Activated CD8-positive, alpha-beta memory T cell treated with anti-CD3 and anti-CD28 coated beads, Interleukin-2, amount 50 U/mL, for 1 hour (primary cell): Measurements from ENCODE around the gene ODC1.

Source experiments
- DNase-seq: peaks from one replicate; pipeline ENCODE4 v3.0.0-alpha.2; 2020; ENCODE audit errors: extremely low read depth

Gene ODC1

DNA sequence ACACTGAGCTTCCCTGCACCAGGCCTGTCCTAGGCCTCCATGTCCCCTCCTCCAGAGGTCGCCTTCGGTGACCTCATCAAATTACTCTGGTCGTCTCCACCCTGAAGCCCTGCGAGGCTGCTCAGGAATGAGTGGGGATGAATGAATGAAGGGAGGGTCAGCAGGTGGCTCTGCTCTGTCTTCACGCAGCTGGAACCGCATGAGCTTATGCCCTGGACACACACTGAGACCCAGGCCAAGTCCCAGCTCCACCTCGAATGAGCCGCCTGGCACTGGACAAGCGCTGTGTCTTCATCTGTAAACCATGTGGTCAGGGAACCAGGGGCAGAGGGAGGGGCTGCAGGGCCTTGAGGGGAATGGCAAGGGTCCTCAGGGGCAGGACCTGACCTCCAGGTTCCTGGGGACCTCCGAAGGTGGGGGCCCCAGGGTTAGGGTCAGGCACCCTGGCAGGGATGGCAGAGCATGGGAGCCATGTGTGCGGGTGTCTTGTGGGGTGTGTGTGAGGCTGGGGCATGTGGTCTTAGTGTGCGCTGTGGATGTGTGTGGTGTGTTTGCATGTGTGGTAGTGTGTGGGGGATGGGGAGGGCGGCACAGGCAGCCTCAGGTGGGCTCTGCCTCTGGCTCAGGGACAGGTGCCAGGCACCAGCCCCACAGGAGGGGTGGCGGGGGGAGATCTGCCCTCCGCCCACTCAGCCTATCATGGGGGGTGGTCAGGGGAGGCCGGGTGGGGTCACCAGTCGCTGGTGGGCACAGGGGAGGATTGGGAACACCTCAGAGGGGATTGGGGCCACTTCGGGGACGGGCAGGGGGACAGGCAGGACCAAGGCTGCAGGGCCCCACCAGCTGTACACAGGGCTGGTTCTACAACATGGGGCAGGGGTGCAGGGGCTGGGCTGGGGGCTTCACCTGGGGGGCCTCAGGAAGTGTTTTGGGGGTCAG is 13.9 kb downstream of the ODC1 start:
- no peak for DNase-seq

DNA sequence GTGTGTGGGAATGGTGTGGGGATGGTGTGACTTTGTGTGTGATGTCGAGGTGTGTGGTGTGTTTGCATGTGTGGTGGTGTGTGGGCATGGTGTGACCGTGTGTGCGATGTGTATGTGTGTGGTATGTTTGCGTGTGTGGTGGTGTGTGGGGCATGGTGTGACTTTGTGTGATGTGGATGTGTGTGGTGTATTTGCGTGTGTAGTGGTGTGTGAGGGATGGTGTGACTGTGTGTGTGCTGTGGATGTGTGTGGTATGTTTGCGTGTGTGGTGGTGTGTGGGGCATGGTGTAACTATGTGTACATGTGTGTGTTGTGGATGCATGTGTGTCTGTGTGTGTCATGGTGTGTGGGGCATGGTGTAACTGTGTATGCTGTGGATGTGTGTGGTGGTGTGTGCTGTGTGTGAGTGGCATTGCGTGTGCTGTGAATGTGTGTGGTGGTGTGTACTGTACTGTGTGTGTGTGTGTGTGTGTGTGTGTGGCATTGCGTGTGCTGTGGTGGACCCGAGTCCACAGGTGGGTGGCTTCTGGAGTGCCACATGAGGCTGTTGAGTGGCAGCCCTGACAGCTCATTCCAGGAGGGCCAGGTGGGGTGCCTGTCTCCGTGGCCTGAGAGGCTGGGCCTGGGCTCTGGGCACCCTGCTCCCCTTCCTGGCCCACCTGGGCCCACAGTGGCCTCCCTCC is 14.7 kb downstream of the ODC1 start:
- no peak for DNase-seq

DNA sequence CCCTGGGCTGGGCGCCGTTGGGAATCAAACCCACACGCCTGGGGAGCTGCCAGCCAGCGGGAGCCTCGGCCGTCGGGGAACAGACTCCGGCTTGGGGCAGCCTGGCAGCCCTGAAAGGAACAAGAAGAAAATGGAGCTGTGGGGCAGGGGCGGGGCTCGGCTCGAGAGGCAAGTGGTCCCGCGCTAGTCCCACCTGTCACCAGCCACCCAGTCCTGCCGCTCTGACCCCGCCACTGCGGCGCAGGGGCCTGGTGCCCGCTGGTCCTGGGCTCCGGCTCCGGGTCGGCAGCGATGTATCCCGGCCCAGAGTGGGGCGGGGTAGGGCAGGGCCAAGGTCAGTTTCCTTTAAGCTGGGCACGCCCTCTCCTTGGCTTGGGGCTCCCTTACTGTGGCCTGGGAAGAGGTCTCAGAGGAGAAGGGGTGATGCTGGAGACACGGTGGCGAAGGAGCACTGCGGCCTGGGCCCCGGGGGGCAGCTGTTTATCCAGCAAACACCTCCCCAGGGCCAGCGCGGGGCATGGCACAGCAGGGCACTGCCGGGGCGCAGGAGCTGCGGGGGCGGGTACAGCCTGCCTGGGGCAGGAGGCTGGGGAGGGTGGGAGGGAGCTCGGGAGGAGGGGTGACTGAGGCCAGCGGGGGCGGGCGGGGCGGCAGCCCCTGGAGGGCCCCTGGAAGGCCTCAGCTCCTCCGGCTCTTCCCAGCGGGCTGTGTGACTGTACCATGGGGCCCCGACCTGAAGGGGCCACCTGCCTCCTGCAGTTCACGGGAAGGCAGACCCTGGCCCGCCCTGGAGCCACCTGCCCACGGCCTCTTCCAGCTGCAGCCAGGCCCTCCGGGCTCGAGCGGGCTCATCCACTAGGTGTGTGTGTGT is 15.6 kb downstream of the ODC1 start:
- DNase-seq, result no peak

DNA sequence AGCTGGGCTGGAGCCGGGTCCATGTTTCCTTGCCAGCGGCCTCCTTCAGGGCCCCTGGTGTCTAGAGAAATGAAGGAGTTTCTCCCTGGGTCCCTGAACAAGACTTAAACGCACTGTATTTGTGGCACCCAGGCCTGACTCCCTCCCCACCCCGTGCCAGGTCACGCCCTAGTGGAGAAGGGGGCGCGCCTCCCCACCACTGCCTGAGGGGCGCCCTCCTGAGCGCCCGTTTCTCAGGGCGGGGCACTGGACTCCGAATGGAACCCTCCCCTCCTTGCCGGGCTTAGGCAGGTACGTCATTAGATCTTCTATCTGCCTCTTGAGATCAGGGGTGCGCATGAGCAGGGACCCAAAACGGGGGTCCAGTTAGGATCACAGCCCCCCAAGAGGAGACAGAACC is 16.3 kb downstream of the ODC1 start:
- no peak for DNase-seq

DNA sequence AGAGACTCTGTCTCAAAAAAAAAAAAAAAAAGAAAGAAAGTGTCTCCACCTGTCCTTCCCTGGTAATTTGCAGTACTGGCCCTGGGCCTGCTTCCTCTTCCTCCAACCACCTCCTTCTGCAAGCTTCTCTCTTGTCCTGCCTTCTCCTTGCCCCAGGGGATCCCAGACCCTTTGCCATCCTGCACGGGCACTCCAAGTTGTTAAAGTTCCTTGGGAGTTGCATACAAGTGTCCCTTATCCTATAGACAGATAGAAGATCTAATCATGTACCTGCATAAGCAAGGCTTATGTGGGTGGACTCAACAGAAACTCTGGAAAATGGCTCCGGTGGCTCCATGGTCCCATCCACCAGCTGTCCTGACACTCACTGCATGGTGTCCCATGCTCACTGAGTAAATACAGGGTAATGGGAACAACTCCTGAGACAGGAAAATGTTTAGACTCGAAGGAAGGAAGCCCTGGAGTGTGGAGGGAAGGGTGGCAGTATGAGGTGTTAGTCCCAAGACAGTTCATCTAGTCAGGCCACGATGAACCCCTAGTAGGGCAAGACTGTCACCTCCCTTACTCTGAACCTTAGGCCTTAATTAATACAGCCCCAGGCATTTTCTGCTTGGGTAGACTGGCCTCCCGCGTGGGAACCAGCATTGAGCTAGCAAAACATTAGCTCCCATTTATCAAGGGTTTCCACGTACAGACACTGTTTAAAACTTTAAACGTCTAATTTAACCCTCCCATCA is 17.1 kb downstream of the ODC1 start:
- no peak for DNase-seq

DNA sequence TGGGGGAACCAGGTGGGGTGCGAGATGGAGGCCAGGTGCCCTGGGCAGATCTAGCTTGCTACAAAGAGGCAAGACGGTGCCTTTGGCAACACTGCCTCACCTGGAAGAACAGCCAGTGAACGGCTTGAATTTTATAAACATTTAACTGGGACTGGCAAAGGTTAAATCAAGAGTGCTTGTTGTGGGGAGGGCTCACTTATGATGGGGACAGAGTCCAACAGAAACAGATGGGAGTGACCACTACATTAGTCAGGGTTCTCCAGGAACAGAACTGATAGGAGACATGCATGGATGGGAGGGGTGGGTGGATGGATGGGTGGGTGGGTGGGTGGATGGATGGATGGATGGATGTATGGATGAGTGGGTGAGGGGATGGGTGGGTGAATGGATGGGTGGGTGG is 19.2 kb downstream of the ODC1 start:
- no peak for DNase-seq

DNA sequence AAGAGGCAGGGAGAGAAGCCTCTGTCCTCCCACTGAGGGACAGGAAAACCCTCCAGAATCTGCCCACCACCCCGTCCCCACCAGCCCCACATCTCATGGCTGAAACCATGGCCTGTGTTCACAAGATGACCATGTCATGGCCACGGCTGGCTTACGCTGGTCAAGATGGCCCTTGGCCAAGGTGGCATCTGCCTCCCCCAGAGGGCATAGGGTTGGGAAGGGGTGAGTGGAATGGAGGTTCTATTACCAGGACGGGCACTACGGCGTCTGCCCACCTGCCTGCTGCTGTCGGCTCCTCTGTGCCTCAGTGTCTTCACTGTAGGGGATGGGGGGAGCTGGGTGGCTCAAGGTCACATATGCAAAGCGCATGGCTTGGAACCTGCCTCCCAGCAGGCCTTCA is 19.8 kb downstream of the ODC1 start:
- no peak for DNase-seq

DNA sequence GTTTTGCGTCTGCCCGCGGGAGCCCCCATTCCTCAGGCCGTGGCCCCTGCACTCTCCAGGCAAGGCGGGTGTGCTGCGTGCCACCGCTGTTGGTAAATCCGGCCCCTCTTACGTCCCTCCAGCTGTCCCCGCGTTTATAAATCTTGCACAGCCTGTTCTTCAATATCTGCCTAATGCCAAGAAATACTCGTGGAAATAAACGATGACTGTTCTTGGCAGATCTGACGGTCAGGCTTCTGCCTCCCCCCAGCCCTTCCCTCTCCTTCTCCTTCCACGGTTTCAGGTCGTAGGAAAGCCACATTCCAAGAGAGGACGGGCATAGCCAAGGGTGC is 20.5 kb downstream of the ODC1 start:
- DNase-seq, result no peak

DNA sequence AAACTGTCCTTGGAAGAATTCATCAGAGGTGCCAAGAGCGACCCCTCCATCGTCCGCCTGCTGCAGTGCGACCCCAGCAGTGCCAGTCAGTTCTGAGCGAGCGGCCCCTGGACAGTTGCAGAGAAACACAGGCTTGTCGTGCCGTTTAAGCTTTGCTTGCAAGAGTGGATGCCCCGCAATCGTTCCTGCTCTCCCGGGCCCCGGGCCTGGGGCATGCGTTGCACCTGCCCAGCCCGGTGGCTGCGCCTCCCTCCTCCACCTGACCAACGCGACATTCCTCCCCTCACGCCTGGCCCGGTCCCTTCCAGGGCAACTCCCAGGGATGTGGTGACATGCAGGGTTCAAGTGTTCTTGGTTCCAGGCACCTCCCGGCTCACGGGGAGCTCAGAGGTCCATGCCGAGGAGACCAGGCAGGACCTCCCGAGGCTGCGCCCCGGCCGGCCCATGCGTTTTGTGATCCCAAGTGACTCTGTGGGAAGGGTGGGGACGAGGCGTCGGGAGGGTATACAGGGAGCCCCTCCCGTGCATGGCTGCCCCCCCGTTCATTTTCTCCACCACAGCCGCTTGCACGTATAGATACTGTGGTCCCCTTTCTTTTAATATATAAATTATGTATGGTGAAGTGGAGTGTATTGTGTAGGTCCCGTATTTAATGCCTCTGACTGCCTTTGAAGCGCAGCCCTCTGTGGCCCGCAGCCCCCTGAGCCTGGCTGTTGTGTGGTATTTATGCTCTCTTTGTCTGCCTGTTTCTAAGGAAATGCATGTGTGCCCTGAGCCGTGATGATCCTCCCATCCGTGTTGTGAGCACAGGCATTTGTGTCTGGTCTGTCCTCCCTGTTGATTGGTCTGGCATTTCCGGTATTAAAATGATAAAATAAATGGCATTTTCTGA is 21.2 kb downstream of the ODC1 start:
- no peak for DNase-seq

DNA sequence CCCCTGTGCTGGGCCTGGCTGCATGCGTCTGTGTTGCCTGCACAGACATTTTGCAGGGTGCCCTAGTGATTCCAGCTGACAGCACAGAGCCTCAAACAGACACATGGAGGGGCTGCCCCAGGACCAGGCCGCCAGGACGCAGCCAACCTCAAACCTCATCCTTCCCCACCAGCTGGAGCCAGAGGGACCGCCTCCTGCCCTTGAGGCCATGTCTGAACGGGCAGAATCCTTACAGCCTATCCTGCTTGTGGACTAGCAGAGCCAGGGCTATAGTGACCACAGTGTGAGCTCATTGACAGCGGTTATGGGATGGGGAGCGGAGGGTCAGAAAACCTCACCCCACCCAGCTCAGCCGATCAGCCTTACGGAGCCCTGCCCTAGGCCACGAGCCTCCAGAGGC is 22.4 kb downstream of the ODC1 start:
- DNase-seq, result no peak

DNA sequence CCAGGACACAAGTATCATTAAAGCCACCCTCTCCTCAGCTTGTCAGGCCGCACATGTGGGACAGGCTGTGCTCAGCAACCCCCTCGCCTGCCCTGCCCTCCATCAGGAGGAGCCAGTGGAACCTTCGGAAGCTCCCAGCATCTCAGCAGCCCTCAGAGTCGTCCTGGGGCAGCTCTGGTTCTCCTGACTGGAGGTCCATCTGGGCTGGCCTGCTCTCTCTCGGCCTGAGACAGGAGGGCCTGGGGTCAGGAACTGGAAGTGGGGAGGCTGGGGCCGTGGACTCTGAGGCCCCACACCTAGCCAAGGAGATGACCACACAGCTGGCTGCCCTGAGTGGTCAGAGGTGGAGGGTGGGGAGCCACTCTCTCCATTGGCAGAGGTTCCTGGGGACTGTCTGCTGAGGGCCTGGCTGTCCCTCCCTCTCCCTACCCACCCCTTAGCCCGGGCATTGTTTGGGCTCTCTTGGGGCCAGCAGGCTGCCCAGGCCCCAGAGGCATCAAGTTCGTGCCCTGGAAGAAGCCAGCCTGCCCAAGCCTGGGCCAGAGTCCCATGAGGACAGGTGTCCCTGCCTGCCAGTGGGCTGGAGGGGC is 23.1 kb downstream of the ODC1 start:
- DNase-seq, result no peak

DNA sequence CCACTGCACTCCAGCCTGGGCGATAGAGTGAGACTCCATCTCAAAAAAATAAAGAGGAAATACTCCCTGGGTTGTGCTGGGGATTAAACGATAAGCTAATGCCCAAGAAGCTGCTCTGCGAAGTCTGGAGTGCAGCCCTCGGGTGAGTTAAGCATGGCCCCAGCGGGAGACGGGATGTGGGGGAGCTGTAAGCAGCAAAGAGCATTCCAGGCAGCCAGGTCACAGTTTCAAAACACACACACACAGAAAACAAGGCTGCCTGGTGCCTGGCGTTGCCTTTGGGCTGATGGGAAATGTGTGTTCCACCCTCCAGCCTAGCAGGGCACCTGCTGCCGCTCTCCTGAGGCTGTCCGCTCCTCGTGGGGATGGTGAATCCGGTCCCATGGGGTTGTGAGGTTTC is 24.1 kb downstream of the ODC1 start:
- DNase-seq, result no peak

DNA sequence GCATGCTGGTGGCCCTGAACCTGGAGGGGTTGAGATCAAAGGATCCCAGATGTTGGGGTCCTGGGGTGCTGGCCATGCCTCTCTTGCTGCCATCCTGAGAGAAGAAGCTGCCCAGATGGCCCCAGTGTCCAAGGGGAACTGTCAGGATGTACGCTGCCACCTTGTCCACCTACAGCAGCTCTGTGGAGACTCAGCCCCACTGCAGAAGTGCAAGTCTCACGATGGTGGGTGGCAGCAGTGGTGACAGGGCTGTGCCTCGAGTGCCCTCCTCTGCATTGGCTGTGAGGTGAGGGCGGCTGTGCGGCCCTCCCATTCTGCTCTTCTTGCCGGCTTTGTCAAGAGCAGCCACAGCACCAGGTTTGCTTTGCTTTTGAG is 24.7 kb downstream of the ODC1 start:
- DNase-seq, result no peak

DNA sequence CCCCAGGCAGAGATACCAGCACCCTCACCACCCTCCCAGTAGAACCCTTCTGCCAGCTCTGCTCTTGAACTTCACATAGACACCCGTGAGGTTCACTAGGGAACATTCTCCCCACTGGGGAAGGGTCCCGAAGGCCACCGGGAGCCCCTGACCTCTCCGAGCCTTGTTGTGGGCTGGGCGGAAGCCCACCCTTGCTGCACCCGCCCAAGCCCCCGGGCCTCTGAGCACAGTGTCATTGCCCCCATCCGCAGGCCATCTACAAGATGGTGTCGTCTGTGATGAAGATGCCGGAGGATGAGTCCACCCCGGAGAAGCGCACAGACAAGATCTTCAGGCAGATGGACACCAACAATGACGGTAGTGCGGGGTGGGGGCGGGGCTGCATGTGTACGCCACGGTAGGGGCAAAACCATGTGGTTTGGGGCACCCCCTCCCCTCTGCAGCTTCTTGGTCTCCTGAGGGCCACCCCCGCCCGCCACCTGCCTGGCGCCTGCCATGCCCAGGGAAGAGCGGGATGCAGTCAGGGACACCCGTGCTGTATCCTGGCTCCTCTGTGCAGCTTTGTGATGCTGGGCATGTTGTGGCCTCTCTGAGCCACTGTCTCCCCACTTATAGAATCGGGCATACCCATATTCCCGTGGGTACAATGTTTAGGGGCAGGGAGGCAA is 25.3 kb downstream of the ODC1 start:
- no peak for DNase-seq

DNA sequence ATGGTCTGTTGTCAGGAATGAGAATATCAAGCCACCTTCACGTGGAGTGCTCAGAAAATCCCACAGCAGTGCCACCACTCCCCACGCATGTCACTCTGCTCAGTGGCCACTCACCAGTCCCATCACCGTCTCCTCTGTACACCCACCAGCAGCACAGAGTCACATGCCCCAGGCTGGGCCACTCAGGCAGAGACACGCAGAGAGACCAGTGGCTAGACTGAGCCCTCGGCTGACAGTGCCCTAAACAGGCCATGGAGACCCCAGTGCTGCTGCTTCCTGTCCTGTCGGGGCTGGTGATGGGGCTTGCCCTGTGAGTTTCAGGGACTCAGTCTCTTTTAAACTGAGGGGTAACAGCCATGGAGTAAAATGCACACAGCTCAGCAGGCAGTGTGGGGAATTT is 25.9 kb downstream of the ODC1 start:
- no peak for DNase-seq

DNA sequence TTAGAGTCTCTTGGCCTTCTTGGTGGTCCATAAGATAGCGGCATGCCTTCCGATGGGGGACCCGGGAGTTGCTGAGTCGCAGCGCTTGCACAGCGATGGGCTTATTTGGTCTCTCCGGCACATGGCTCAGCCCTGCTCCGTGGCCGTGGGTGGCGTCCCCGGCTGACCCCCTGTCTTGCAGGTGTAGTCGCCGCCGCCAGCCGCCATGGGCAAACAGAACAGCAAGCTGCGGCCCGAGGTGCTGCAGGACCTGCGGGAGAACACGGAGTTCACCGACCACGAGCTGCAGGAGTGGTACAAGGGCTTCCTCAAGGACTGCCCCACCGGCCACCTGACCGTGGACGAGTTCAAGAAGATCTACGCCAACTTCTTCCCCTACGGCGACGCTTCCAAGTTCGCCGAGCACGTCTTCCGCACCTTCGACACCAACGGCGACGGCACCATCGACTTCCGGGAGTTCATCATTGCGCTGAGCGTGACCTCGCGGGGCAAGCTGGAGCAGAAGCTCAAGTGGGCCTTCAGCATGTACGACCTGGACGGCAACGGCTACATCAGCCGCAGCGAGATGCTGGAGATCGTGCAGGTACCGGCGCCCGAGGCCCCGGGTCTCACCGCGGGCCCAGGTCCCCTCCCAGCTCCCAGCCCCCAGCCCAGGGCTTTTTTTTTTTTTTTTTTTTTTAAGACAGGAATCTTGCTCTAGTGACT is 28.4 kb downstream of the ODC1 start:
- DNase-seq, result no peak

DNA sequence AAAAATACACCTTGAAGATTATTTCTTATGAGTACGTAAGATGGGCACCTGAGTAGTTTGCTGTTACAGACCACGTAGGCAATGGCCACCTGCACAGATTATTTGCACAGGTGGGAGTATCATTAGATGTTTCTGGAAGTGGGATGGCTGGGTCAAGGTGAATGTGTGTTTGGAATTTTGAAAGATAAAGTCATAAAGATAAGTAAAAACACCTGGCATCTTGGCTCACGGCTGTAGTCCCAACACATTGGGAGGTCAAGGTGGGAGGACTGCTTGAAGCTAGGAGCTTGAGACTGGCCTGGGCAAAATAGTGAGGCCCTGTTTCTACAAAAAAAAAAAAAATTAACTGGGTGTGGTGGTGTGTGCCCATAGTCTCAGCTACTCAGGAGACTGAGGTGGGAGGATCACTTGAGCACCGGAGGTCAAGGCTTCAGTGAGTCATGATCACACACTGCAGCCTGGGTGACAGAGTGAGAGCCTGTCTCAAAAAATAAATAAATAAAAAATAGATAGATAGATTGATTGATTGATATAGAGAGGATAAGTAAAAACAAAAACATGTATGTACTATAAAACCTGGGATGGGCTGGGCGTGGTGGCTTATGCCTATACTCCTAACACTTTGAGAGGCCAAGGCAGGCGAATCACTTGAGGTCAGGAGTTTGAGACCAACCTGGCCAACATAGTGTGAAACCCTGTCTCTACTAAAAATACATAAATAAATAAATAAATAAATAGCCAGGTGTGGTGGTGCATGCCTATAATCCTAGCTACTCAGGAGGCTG is 30.4 kb downstream of the ODC1 start:
- no peak for DNase-seq

DNA sequence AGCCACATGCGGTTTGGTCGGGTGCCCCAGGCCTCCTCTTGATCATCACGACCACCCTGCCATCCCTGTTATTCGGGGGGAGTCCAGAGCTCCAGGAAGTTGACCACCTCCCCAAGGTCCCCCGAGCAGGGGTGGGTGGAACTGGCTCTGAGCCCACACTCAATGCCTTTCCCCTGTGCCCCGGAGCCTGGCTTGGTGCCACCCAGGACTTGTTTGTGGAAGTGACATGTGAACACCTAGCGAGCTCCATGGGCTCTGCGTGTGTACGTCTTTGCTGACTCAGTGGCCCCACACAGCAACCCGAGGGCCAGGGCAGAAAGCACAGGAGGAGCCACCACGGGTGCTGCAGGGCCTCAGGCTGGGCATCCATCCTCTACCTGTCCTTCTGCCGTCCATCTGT is 32.5 kb downstream of the ODC1 start:
- no peak for DNase-seq
